ENCODE results near the gene ABCC4. TPM values are rescaled to one million over a fixed set of nuclear protein-coding genes. Genes with fewer than 3 reads are reported as not detected.
A peak's percentile ranks its signal among the peaks of the same experiment; 100 is the strongest.

Gene ABCC4
- polyA plus RNA-seq, 1 experiment: 140 TPM

DNA sequence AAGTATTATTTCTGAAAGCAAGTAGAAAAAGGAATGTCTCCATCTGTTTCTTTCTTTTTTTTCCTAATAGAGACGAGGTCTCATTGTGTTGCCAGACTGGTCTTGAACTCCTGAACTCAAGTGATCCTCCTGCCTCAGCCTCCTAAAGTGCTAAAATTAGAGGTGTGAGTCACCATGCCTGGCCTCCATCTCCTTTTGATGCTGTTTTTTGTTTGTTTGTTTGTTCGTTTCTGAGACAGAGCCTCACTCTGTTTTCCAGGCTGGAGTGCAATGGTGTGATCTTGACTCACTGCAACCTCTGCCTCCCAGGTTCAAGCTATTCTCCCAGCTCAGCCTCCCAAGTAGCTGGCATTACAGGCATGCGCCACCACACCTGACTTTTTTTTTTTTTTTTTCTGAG lies 14.5 kb upstream of the ABCC4 start:
- Histone ChIP-seq H3K27ac (ENCODE audit: low read depth, low read length) (no peak overlapping the region), H3K4me3 (ENCODE audit: low read depth, low read length) (no peak overlapping the region), H3K27me3 (ENCODE audit: control insufficient read depth, insufficient read depth, low read length) (no peaks in the 10 kb centered on the region), H3K9me3 (ENCODE audit: control insufficient read depth, insufficient read depth, low read length) (no peaks in the 10 kb centered on the region)
- ChIA-PET CTCF (interaction anchor here (1.2 kb wide), 1 partner anchor 14 kb away, joined by 3 read pairs; no protein-coding TSS in a partner anchor), POLR2A (interaction anchor here (0.6 kb wide), 1 partner anchor 311 kb away, joined by 4 read pairs; no protein-coding TSS in a partner anchor)
- TF ChIP-seq CTCF (IDR thresholded peaks at IDR 0.05; ENCODE audit: low read depth, low read length): no peak
- DNase-seq (ENCODE audit: low read depth, low spot score): no peak

- ChIA-PET CTCF (interaction anchor here (0.7 kb wide), 2 partner anchors 97 to 118 kb away, joined by 3 to 4 read pairs; no protein-coding TSS in a partner anchor), POLR2A (no interaction called here)
- H3K27ac ChIP-seq (ENCODE audit: low read depth, low read length): no peak overlapping the region
- H3K4me3 ChIP-seq (ENCODE audit: low read depth, low read length): no peak overlapping the region
- no peaks in the 10 kb centered on the region for H3K27me3 ChIP-seq (ENCODE audit: control insufficient read depth, insufficient read depth, low read length)
- no peaks in the 10 kb centered on the region; the same call in 1 of the 2 replicates for H3K9me3 ChIP-seq (ENCODE audit: control insufficient read depth, insufficient read depth, low read length)
- no peak for DNase-seq (ENCODE audit: low read depth, low spot score)
- TF ChIP-seq CTCF (IDR thresholded peaks at IDR 0.05; ENCODE audit: low read depth, low read length): no peak
Measured at GRCh38 chr13:95307507-95307906, 6.3 kb upstream of the ABCC4 start.

GRCh38 chr13:95304453-95304852 lies 3.2 kb upstream of the ABCC4 start:
- ChIA-PET POLR2A (no interaction called here), CTCF (interaction anchor here (11.5 kb wide), 1 partner anchor 114 kb away, joined by 110 read pairs; no protein-coding TSS in a partner anchor)
- Histone ChIP-seq H3K9me3 (ENCODE audit: control insufficient read depth, insufficient read depth, low read length) (peaks cover 2% of the 10 kb centered on the region), H3K27ac (ENCODE audit: low read depth, low read length) (no peak overlapping the region), H3K4me3 (ENCODE audit: low read depth, low read length) (no peak overlapping the region), H3K27me3 (ENCODE audit: control insufficient read depth, insufficient read depth, low read length) (no peaks in the 10 kb centered on the region)
- DNase-seq (ENCODE audit: low read depth, low spot score): no peak
- no peak for TF ChIP-seq CTCF (IDR thresholded peaks at IDR 0.05; ENCODE audit: low read depth, low read length)

DNA sequence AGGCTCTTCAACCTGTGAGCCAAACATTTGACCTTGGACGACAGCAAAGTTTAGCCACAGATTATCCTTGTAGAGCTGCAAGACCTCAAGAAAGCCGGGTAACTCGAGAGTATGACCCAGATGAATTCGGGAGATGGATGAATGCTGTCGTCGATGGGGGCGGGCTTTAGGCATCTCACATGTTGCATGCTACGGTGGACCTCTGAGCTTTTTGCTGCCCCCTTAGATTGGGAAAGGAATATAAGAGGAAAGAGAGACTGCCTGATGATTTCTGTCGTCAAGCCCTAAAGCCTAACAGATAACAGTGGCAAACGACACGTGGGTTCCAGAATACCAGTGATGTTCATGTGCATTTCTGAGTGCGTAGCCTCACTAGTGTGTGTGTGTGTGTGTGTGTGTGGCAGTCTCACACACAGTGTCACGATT lies 730 bp upstream of the ABCC4 start:
- CTCF ChIA-PET: interaction anchor here (0.6 to 11.5 kb wide), 7 partner anchors 14 to 111 kb away, joined by 3 to 110 read pairs (median 4); no protein-coding TSS in a partner anchor

More for the DNA sequence above, 730 bp upstream of the ABCC4 start:
- POLR2A ChIA-PET: interaction anchor here (0.8 to 1.3 kb wide), 5 partner anchors 27 to 113 kb away, joined by 3 to 9 read pairs (median 4); no protein-coding TSS in a partner anchor
- Histone ChIP-seq H3K4me3 (ENCODE audit: low read depth, low read length) (peak overlapping the region; percentile 85), H3K27ac (ENCODE audit: low read depth, low read length) (peak overlapping the region; percentile 73), H3K9me3 (ENCODE audit: control insufficient read depth, insufficient read depth, low read length) (peaks cover 2% of the 10 kb centered on the region; the same call in 1 of the 2 replicates), H3K27me3 (ENCODE audit: control insufficient read depth, insufficient read depth, low read length) (no peaks in the 10 kb centered on the region)
- no peak for DNase-seq (ENCODE audit: low read depth, low spot score)
- no peak for TF ChIP-seq CTCF (IDR thresholded peaks at IDR 0.05; ENCODE audit: low read depth, low read length)

Measured in AG04450 (cell line).